IMR-90 (cell line): Measurements from ENCODE around the gene SPPL2C.

Experiments used
- CTCF ChIP-seq: conservative IDR thresholded peaks from 2 replicates; pipeline ENCODE4 v1.5.1; 2012; ENCODE audit warnings: mild to moderate bottlenecking, low read depth, low read length, improper control_type of control experiment
- ELK1 ChIP-seq: fragments of 150-350 bp; IDR thresholded peaks from 2 replicates; pipeline ENCODE4 v1.6.1; 2016; ENCODE audit warnings: low read depth, mild to moderate bottlenecking, low read length, moderate library complexity, borderline replicate concordance
- MAFK ChIP-seq: IDR thresholded peaks from 2 replicates; pipeline ENCODE4 v1.6.1; 2012; ENCODE audit warnings: low read depth, low read length, improper control_type of control experiment
- MXI1 ChIP-seq: IDR thresholded peaks from 2 replicates; pipeline ENCODE4 v1.6.1; 2012; ENCODE audit warnings: low read depth, mild to moderate bottlenecking, low read length, moderate library complexity, borderline replicate concordance
- POLR2A ChIP-seq: IDR thresholded peaks from 2 replicates; pipeline ENCODE4 v1.6.1; 2012; ENCODE audit warnings: mild to moderate bottlenecking, low read depth, low read length
- RAD21 ChIP-seq: IDR thresholded peaks from 2 replicates; pipeline ENCODE4 v1.6.1; 2012; ENCODE audit warnings: low read length, improper control_type of control experiment
- RFX5 ChIP-seq: IDR thresholded peaks from 2 replicates; pipeline ENCODE4 v1.8.0; 2012; ENCODE audit warnings: low read depth, mild to moderate bottlenecking, low read length, moderate library complexity

- TF ChIP-seq CTCF (no peak), POLR2A (no peak), RFX5 (no peak), MAFK (no peak), MXI1 (no peak), ELK1 (no peak), RAD21 (no peak)
These were observed 4.9 kb downstream of the SPPL2C start for GRCh38 chr17:45849536-45849990.
